Astrocyte of the cerebellum (primary cell): Measurements from ENCODE around the gene PLEKHF1.

Source experiments
- DNase-seq: peaks from one replicate; pipeline ENCODE4 v3.0.0-alpha.2; 2011; ENCODE audit warnings: low read depth
- H3K4me3 ChIP-seq: 2 replicates; pipeline ENCODE4 v1.5.1; 2011; ENCODE audit warnings: mild to moderate bottlenecking, low read depth, low read length, moderate library complexity
- CTCF ChIP-seq: IDR thresholded peaks from 2 replicates; pipeline ENCODE4 v1.5.1; 2012; ENCODE audit warnings: low read length, low read depth, moderate library complexity, mild to moderate bottlenecking; ENCODE audit errors: missing control alignments
- in situ Hi-C: cut with HindIII; loops from 2 replicates; pipeline ENCODE4 v1.10.0; 2017; ENCODE audit warnings: low sequenced_read_pairs

The PLEKHF1 gene

GRCh38 chr19:29694669-29695627 is 29.7 kb downstream of the PLEKHF1 start:
- H3K4me3 ChIP-seq, result no peak overlapping the region
- peak; percentile 94 for TF ChIP-seq CTCF
- in situ Hi-C loops, result no loop called here
- DNase-seq, result no peak

DNA sequence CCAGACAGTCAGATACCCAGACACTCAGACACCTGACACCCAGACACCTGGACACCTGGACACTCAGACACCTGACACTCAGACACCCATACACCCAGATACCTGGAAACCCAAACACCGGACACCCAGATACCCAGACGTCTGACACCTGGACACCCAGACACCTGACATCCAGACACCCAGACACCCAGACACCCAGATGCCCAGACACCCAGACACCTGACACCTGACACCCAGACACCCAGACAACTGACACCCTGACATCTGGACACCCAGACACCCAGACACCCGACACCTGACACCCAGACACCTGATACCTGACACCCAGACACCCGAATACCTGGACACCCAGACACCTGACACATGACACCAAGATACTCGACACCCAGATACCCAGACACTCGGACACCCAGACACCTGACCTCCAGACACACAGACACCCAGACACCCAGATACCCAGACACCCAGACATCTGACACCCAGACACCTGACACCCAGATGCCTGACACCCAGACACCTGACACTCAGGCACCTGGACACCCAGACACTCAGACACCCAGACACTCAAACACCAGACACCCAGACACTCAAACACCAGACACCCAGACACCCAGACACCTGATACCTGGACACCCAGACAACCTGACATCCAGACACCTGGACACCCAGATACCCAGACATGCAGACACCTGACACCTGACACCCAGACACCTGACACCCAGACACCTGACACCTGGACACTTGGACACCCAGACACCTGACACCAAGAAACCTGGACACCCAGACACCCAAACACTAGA is 30.7 kb downstream of the PLEKHF1 start:
- no peak for TF ChIP-seq CTCF
- no peak overlapping the region for H3K4me3 ChIP-seq
- in situ Hi-C loops, result no loop called here
- no peak for DNase-seq

DNA sequence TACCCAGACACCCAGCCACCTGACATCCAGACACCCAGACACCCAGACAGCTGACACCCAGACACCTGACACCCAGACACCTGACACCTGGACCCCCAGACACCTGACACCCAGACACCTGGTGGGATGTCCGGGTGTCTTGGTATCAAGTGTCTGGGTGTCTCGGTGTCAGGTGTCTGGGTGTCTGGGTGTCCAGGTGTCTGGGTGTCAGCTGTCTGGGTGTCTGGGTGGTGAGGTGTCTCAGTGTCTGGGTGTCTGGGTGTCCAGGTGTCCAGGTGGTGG is 31.2 kb downstream of the PLEKHF1 start:
- no peak for TF ChIP-seq CTCF
- in situ Hi-C loops, result no loop called here
- no peak overlapping the region for H3K4me3 ChIP-seq
- DNase-seq, result no peak

- in situ Hi-C loops, result no loop called here
Observed at GRCh38 chr19:29697523-29698261, 32.4 kb downstream of the PLEKHF1 start.

GRCh38 chr19:29699861-29700260 is 34.6 kb downstream of the PLEKHF1 start:
- DNase-seq, result no peak
- in situ Hi-C loops, result no loop called here
- no peak for TF ChIP-seq CTCF

More at GRCh38 chr19:29697523-29698261, 32.4 kb downstream of the PLEKHF1 start:
- no peak for DNase-seq
- H3K4me3 ChIP-seq, result no peak overlapping the region
- no peak for TF ChIP-seq CTCF

GRCh38 chr19:29700498-29700897 is 35.2 kb downstream of the PLEKHF1 start:
- DNase-seq, result no peak

More at GRCh38 chr19:29699861-29700260, 34.6 kb downstream of the PLEKHF1 start:
- no peak overlapping the region for H3K4me3 ChIP-seq

More at GRCh38 chr19:29700498-29700897, 35.2 kb downstream of the PLEKHF1 start:
- H3K4me3 ChIP-seq, result no peak overlapping the region
- TF ChIP-seq CTCF, result no peak
- in situ Hi-C loops, result no loop called here
